ENCODE results near the gene HPS4.
"Not testable (repeated sequence)": the region's sequence is repeated elsewhere in the genome, so short reads cannot be mapped to it uniquely, and the experiment has no call there.

HPS4 gene

DNA sequence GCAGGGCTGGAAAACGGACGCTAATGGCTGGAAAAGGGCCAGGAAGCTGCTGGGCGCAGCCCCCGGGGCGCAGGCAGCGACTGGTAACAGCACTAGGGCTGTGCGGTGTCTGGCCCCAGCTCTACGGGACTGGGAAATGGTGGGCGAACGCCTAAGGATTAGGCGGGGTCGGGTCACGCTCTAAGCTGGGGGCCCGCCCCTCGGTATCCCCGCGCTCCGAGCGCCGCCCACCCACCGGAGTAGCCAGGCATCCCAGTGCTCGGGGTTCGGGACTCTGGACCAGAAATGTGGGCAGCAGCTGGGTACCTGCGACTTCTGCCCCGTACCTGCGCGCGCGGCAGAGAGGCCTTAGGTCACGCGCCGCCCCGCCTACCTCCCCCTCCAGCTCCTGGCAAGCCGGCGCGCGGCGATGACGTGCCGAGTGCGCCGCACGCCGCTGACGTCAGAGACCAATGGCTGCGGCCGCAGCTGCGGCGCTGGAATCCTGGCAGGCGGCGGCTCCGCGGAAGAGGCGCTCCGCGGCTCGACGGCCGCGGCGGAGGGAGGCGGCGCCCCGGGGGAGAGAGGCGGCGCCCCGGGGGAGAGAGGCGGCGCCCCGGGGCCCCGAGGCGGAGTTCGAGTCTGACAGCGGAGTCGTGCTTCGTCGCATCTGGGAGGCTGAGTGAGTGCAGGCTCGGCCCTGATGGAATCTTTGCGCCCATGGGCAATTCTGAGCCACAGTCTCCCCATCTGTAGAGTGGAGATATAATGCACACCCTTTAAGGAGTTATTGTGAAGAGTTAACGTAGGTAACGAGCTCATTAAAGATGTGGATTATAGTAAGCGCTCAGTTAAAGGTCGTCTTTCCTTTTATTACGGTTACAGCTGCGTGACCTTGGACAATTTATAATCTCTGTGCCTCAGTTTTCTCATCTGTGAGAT, at the start of gene HPS4, which contains the start of gene SRRD:
Gene HPS4, minus strand, starts transcription at position 345 of the 921 bp plus-strand sequence. CDS start 2,021 bp downstream, outside the sequence.
Gene SRRD, plus strand, starts transcription at position 439 of the 921 bp plus-strand sequence. Its CDS starts 14 bp downstream, at position 453.
- peak within 1 kb of the TSS; percentile 92 to 98 for H3K4me3 Mint-ChIP-seq
- H3K36me3 Mint-ChIP-seq = peaks cover 10 to 25% of the 10 kb centered on the region in 2 donors
- peaks cover 59 to 77% of the 10 kb centered on the region in 2 donors for H3K4me1 Mint-ChIP-seq
- no peaks in the 10 kb centered on the region for H3K27me3 Mint-ChIP-seq
- H3K9me3 Mint-ChIP-seq = no peaks in the 10 kb centered on the region
- peak within 1 kb of the TSS; percentile 96 for H3K27ac Mint-ChIP-seq
- peak; percentile 88 for DNase-seq
- peak; percentile 78 to 86 for ATAC-seq (replicated peaks)

GRCh38 chr22:26529345-26529744, 45.8 kb upstream of the HPS4 start:
- Mint-ChIP-seq H3K27me3 (no peaks in the 10 kb centered on the region), H3K36me3 (peaks cover 20 to 25% of the 10 kb centered on the region in 2 donors), H3K4me3 (no peak overlapping the region), H3K9me3 (no peaks in the 10 kb centered on the region), H3K4me1 (peaks cover 10 to 19% of the 10 kb centered on the region in 2 donors), H3K27ac (no peak overlapping the region)
- ATAC-seq (replicated peaks) = no peak
- DNase-seq = no peak

DNA sequence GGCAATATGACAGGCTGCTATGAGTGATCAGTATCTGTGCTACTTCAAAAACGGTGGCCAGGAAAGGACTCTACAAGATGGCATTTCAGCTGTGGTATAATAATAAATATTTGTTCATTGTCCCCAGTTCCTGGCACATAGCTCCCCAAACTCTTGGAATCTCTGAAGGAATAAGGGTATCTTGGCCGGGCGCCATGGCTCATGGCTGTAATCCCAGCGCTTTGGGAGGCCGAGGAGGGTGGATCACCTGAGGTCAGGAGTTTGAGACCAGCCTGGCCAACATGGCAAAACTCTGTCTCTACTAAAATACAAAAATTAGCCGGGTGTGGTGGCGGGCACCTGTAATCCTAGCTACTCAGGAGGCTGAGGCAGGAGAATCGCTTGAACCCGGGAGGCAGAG, 44.9 kb upstream of the HPS4 start:
- H3K27ac Mint-ChIP-seq; ATAC-seq (replicated peaks); H3K27me3 Mint-ChIP-seq; DNase-seq; H3K9me3 Mint-ChIP-seq; H3K4me3 Mint-ChIP-seq: not testable (repeated sequence)
- H3K36me3 Mint-ChIP-seq = peaks cover 20 to 29% of the 10 kb centered on the region in 2 donors
- peaks cover 7 to 13% of the 10 kb centered on the region in 2 donors for H3K4me1 Mint-ChIP-seq

- Mint-ChIP-seq H3K27ac (peak overlapping the region; percentile 25), H3K4me3 (no peak overlapping the region)
Observed at GRCh38 chr22:26527574-26528465, 44.2 kb upstream of the HPS4 start.

GRCh38 chr22:26527167-26527566, 43.6 kb upstream of the HPS4 start:
- Mint-ChIP-seq H3K9me3 (no peaks in the 10 kb centered on the region), H3K4me1 (peaks cover 0 to 1% of the 10 kb centered on the region in 2 donors), H3K27ac (no peak overlapping the region), H3K4me3 (no peak overlapping the region), H3K27me3 (no peaks in the 10 kb centered on the region), H3K36me3 (peaks cover 20 to 29% of the 10 kb centered on the region in 2 donors)
- no peak for ATAC-seq (replicated peaks)
- no peak for DNase-seq

More at GRCh38 chr22:26527574-26528465, 44.2 kb upstream of the HPS4 start:
- peaks cover 6 to 8% of the 10 kb centered on the region in 2 donors for H3K4me1 Mint-ChIP-seq
- peaks cover 20 to 29% of the 10 kb centered on the region in 2 donors for H3K36me3 Mint-ChIP-seq
- no peaks in the 10 kb centered on the region for H3K27me3 Mint-ChIP-seq
- no peaks in the 10 kb centered on the region for H3K9me3 Mint-ChIP-seq
- DNase-seq (no peak), ATAC-seq (replicated peaks) (no peak)

DNA sequence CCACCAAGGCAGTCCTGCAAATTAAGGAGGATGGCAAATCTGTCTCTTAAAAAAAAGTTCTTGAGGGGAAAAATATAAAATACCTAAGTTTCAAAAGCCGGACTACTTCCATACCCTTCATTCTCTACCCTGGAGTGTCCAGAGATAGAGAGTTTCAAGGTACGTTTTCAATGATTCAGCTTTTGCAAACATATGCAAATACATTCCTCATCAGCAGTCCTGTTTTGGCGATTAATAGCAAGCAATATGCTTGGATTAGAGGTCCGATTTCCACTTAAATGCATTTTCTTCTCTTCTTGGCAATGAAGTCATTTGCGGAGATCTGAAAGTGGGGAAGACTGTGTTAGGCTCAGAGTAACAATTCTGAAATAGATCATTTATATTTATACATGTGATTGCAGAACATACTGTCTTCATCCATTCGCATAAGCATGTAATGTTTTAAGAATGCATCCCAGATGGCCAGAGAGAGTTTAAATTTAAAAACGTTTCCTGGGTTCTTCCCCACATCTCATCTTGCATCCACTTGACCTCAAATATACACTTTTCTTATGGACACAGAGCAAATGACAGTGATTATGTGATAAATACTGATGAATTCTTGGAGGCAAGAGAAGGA, 42.5 kb upstream of the HPS4 start:
- DNase-seq (no peak), ATAC-seq (replicated peaks) (no peak)
- Mint-ChIP-seq H3K36me3 (peaks cover 18 to 27% of the 10 kb centered on the region in 2 donors), H3K4me1 (no peaks in the 10 kb centered on the region), H3K4me3 (no peak overlapping the region), H3K27ac (no peak overlapping the region), H3K9me3 (no peaks in the 10 kb centered on the region), H3K27me3 (no peaks in the 10 kb centered on the region)

DNA sequence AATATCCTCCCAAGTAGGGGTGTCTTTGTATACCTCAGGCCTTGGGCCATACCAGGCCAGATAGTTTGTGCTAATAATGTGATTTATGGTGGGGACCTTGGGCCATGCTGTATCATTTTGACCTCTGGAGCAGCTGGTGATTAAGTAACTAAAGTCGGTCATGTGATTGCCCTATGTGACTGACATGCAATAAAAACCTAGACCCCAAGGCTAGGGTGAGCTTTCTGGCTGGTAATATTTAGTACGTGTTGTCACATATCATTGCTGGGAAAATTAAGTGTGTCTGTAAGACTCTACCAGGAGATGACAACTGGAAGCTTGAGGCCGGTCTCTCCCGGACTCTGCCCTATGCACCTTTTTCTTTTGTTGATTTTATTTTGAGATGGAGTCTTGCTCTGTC, 41.3 kb upstream of the HPS4 start:
- no peaks in the 10 kb centered on the region for H3K27me3 Mint-ChIP-seq
- no peak for DNase-seq
- no peaks in the 10 kb centered on the region for H3K4me1 Mint-ChIP-seq
- H3K4me3 Mint-ChIP-seq = no peak overlapping the region
- no peak for ATAC-seq (replicated peaks)
- no peaks in the 10 kb centered on the region for H3K9me3 Mint-ChIP-seq
- H3K27ac Mint-ChIP-seq = no peak overlapping the region
- H3K36me3 Mint-ChIP-seq = peaks cover 10 to 19% of the 10 kb centered on the region in 2 donors

- DNase-seq = no peak
- no peak for ATAC-seq (replicated peaks)
- Mint-ChIP-seq H3K4me3 (no peak overlapping the region), H3K4me1 (no peaks in the 10 kb centered on the region), H3K27ac (no peak overlapping the region), H3K9me3 (no peaks in the 10 kb centered on the region), H3K36me3 (peaks cover 8 to 12% of the 10 kb centered on the region in 2 donors), H3K27me3 (no peaks in the 10 kb centered on the region)
Observed at GRCh38 chr22:26522592-26522991, 39.0 kb upstream of the HPS4 start.

- Mint-ChIP-seq H3K4me3 (no peak overlapping the region), H3K9me3 (no peaks in the 10 kb centered on the region), H3K36me3 (peaks cover 8 to 9% of the 10 kb centered on the region in 2 donors), H3K27ac (no peak overlapping the region), H3K27me3 (no peaks in the 10 kb centered on the region), H3K4me1 (no peaks in the 10 kb centered on the region)
- ATAC-seq (replicated peaks) = no peak
- DNase-seq = no peak
Observed at GRCh38 chr22:26522012-26522411, 38.4 kb upstream of the HPS4 start.

- no peak overlapping the region for H3K4me3 Mint-ChIP-seq
- H3K27me3 Mint-ChIP-seq = no peaks in the 10 kb centered on the region
- H3K9me3 Mint-ChIP-seq = no peaks in the 10 kb centered on the region
- DNase-seq (no peak), ATAC-seq (replicated peaks) (no peak)
- H3K4me1 Mint-ChIP-seq = peaks cover 15 to 17% of the 10 kb centered on the region in 2 donors
- no peak overlapping the region for H3K27ac Mint-ChIP-seq
- peaks cover 5 to 9% of the 10 kb centered on the region in 2 donors for H3K36me3 Mint-ChIP-seq
Observed at GRCh38 chr22:26517429-26517828, 33.8 kb upstream of the HPS4 start.

- no peaks in the 10 kb centered on the region for H3K27me3 Mint-ChIP-seq
Observed at GRCh38 chr22:26516503-26516902, 32.9 kb upstream of the HPS4 start.

DNA sequence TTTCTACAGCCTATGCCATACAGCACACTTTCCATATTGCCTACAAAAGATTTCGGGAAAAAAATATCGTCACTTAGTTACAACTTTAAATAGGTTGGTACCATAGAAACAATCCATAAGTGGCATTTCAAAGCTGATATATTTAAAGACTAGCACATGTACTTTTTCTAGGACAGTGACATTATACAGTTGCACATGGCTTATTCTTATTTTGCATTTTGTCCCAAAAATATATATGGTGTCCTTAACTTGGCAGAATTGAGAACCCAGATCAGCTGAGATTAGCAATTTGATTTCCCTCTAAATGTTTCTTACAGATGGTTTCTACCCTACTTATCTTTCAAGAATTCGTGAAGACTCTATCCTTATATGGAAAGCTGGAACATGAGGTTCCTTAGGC, 32.3 kb upstream of the HPS4 start:
- Mint-ChIP-seq H3K36me3 (peaks cover 5 to 9% of the 10 kb centered on the region in 2 donors), H3K9me3 (no peaks in the 10 kb centered on the region), H3K4me1 (peaks cover 20 to 24% of the 10 kb centered on the region in 2 donors), H3K4me3 (no peak overlapping the region), H3K27me3 (no peaks in the 10 kb centered on the region), H3K27ac (no peak overlapping the region)
- no peak for ATAC-seq (replicated peaks)
- no peak for DNase-seq

More at GRCh38 chr22:26516503-26516902, 32.9 kb upstream of the HPS4 start:
- H3K4me3 Mint-ChIP-seq = no peak overlapping the region
- peaks cover 5 to 9% of the 10 kb centered on the region in 2 donors for H3K36me3 Mint-ChIP-seq
- H3K9me3 Mint-ChIP-seq = no peaks in the 10 kb centered on the region
- ATAC-seq (replicated peaks) (no peak), DNase-seq (no peak)
- H3K4me1 Mint-ChIP-seq = peaks cover 17 to 19% of the 10 kb centered on the region in 2 donors
- no peak overlapping the region for H3K27ac Mint-ChIP-seq

DNA sequence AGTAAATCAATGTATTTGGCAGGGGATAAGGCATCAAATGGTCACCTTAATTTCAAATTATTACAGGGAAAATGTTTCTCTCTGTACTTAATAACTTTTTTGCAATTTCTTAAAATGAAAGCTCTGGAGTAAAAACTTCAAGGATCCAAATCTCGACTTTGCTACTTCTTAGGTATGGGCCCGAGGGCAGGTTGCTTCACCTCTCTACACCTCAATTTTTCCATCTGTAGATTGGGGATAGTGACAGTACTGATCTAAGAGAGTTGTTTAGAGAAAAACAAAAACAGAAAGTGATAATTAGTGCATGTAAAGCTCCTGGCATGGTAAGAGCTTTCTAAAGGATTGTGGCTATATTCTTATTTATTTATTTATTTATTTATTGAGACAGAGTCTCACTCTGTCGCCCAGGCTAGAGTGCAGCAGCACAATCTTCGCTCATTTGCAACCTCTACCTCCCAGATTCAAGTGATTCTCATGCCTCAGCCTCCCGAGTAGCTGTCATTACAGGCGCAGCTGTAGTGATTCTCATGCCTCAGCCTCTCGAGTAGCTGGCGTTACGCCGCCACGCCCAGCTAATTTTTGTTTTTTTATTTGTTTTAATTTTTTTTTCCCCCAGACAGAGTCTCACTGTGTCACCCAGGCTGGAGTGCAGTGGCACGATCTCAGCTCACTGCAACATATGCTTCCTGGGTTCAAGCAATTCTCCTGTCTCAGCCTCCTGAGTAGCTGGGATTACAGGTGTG, 31.0 kb upstream of the HPS4 start:
- Mint-ChIP-seq H3K27me3 (no peaks in the 10 kb centered on the region), H3K36me3 (peaks cover 9 to 13% of the 10 kb centered on the region in 2 donors), H3K27ac (no peak overlapping the region), H3K4me1 (peaks cover 23 to 31% of the 10 kb centered on the region in 2 donors), H3K9me3 (no peaks in the 10 kb centered on the region), H3K4me3 (no peak overlapping the region)
- ATAC-seq (replicated peaks) = no peak
- no peak for DNase-seq
